ENCODE measurements around the gene COP1. TPM values are rescaled to one million over a fixed set of nuclear protein-coding genes. Genes with fewer than 3 reads are reported as not detected.

Gene COP1
- total RNA-seq, 1 experiment from 2014 or later, result 33.1 TPM

- Histone ChIP-seq H3K4me1 (ENCODE audit: control insufficient read depth in 1 of 2, insufficient read depth in 2 of 2, low read length in 2 of 2) (no peaks in the 10 kb centered on the region), H3K9me3 (ENCODE audit: control insufficient read depth in 1 of 2, insufficient read depth in 1 of 2, low read depth in 1 of 2, low read length in 2 of 2) (no peaks in the 10 kb centered on the region), H3K4me3 (replicated peaks in 1 of 2; ENCODE audit: low read depth in 1 of 2, low read length in 2 of 2) (no peak overlapping the region), H3K79me2 (ENCODE audit: insufficient read depth, low read length) (peaks cover 77% of the 10 kb centered on the region), H3K9ac (ENCODE audit: low read length) (no peak overlapping the region), H2AFZ (ENCODE audit: low read depth, low read length, poor library complexity, severe bottlenecking) (no peak overlapping the region), H3K27me3 (ENCODE audit: insufficient read depth, low read length) (no peaks in the 10 kb centered on the region), H3K4me2 (ENCODE audit: low read length) (no peak overlapping the region), H3K36me3 (ENCODE audit: control insufficient read depth in 1 of 2, insufficient read depth in 2 of 2, low read length in 2 of 2) (no peaks in the 10 kb centered on the region; a peak in 1 of 4 replicates), H4K20me1 (ENCODE audit: insufficient read depth) (no peaks in the 10 kb centered on the region; the same call in 1 of the 2 replicates), H3K27ac (ENCODE audit: low read depth, low read length) (no peak overlapping the region), H3K9me2 (ENCODE audit: insufficient read depth) (no peaks in the 10 kb centered on the region)
- CTCF ChIA-PET, result no interaction called here
- intact Hi-C loops (cut with micrococcal nuclease), result no loop called here
- RAD21 ChIA-PET (ENCODE audit: low non-redundant PET in 1 of 2, low total read pairs in 2 of 2, uncharacterized antibody in 2 of 2, unreplicated experiment in 2 of 2), result no interaction called here
- BruUV-seq (replicated peaks), result no TSS peak
- TF ChIP-seq TCF7L2 (IDR thresholded peaks at IDR 0.05; ENCODE audit: borderline replicate concordance, extremely low read depth, insufficient read depth, insufficient read length) (no peak), RAD21 (IDR thresholded peaks at IDR 0.05; ENCODE audit: low read depth) (no peak), ZBTB33 (IDR thresholded peaks at IDR 0.05; ENCODE audit: extremely low read depth, insufficient replicate concordance, low read length) (no peak), SP1 (IDR thresholded peaks at IDR 0.05; ENCODE audit: low read depth) (no peak), FOSL1 (IDR thresholded peaks at IDR 0.05; ENCODE audit: low read depth) (no peak), YY1 (IDR thresholded peaks at IDR 0.05; ENCODE audit: extremely low read depth, insufficient replicate concordance, low read depth, low read length) (no peak), ATF3 (IDR thresholded peaks at IDR 0.05) (no peak)
- no peak for ATAC-seq
- POLR2A ChIA-PET, result no interaction called here
- DNase-seq (ENCODE audit: low read depth, low spot score), result no peak
These were observed 23.5 kb downstream of the COP1 start for GRCh38 chr1:176183618-176184017.

GRCh38 chr1:176178316-176178715 lies 28.8 kb downstream of the COP1 start:
- TF ChIP-seq POLR2A (IDR thresholded peaks at IDR 0.05; ENCODE audit: borderline replicate concordance, extremely low read depth, insufficient read depth, insufficient read length) (no peak), SIN3A (IDR thresholded peaks at IDR 0.05; ENCODE audit: low read depth) (no peak), JUND (IDR thresholded peaks at IDR 0.05) (no peak), SRF (IDR thresholded peaks at IDR 0.05; ENCODE audit: low read depth) (no peak), YY1 (IDR thresholded peaks at IDR 0.05; ENCODE audit: extremely low read depth, insufficient replicate concordance, low read depth, low read length) (no peak), ATF3 (IDR thresholded peaks at IDR 0.05) (no peak), ELF1 (IDR thresholded peaks at IDR 0.05; ENCODE audit: borderline replicate concordance, low read depth) (no peak), CEBPB (IDR thresholded peaks at IDR 0.05; ENCODE audit: low read depth) (no peak), FOSL1 (IDR thresholded peaks at IDR 0.05; ENCODE audit: low read depth) (no peak), CBX3 (IDR thresholded peaks at IDR 0.05; ENCODE audit: low read depth) (no peak), ZBTB33 (IDR thresholded peaks at IDR 0.05; ENCODE audit: extremely low read depth, insufficient replicate concordance, low read length) (no peak), EGR1 (IDR thresholded peaks at IDR 0.05; ENCODE audit: low read depth) (no peak), SP1 (IDR thresholded peaks at IDR 0.05; ENCODE audit: low read depth) (no peak)
- Histone ChIP-seq H2AFZ (ENCODE audit: low read depth, low read length, poor library complexity, severe bottlenecking) (no peak overlapping the region), H3K4me3 (replicated peaks in 1 of 2; ENCODE audit: low read depth in 1 of 2, low read length in 2 of 2) (no peak overlapping the region), H3K9me2 (ENCODE audit: insufficient read depth) (no peaks in the 10 kb centered on the region), H3K4me2 (ENCODE audit: low read length) (no peak overlapping the region), H3K36me3 (ENCODE audit: control insufficient read depth in 1 of 2, insufficient read depth in 2 of 2, low read length in 2 of 2) (no peaks in the 10 kb centered on the region; a peak in 1 of 4 replicates), H3K4me1 (ENCODE audit: control insufficient read depth in 1 of 2, insufficient read depth in 2 of 2, low read length in 2 of 2) (no peaks in the 10 kb centered on the region), H3K9me3 (ENCODE audit: control insufficient read depth in 1 of 2, insufficient read depth in 1 of 2, low read depth in 1 of 2, low read length in 2 of 2) (no peaks in the 10 kb centered on the region), H3K27ac (ENCODE audit: low read depth, low read length) (no peak overlapping the region), H3K27me3 (ENCODE audit: insufficient read depth, low read length) (no peaks in the 10 kb centered on the region), H4K20me1 (ENCODE audit: insufficient read depth) (no peaks in the 10 kb centered on the region; the same call in 1 of the 2 replicates), H3K79me2 (ENCODE audit: insufficient read depth, low read length) (peaks cover 64% of the 10 kb centered on the region), H3K9ac (ENCODE audit: low read length) (no peak overlapping the region)
- ChIA-PET CTCF (no interaction called here), RAD21 (ENCODE audit: low non-redundant PET in 1 of 2, low total read pairs in 2 of 2, uncharacterized antibody in 2 of 2, unreplicated experiment in 2 of 2) (no interaction called here), POLR2A (no interaction called here)
- intact Hi-C loops (cut with micrococcal nuclease), result no loop called here
- ATAC-seq, result no peak
- no peak for DNase-seq (ENCODE audit: low read depth, low spot score)
- no TSS peak for BruUV-seq (replicated peaks)

Data from HCT116 (cell line).